ENCODE data around the gene RIPOR3.
A peak's percentile ranks its signal among the peaks of the same experiment; 100 is the strongest.

RIPOR3 gene

DNA sequence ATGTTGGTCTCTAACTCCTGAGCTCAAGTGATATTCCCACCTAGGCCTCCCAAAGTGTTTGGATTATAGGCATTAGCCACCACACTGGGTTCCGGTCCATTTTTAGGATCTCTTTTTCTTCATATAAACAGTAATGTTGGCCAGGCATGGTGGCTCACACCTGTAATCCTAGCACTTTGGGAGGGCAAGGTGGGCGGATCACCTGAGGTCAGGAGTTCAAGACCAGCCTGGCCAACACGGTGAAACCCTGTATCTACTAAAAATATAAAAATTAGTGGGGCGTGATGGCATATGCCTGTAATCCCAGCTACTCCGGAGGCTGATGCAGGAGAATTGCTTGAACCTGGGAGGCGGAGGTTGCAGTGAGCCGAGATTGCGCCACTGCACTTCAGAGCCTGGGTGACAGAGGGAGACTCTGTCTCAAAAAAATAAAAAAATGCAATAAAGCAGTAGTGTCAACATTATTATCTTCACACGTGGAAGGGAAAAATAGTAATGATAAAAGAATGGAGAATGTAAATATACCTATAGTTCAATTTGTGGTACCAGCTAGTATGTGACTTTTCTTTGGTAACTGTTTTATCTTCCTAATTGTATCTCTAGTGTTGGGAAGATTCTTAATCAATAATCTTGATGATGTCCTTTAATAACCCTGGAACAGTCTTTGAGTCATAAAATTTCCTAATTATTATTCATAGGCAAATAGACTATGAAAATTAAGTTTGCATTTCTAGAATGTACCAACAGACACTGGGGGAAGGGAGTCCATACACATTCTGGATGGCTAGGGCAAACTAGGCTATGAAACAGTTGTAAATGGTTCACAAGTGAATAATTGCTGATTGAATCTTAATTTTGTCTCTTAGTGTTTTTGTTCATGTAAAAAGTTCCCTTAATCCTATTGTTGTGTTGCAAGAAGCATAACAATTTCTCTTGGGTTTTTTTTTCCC lies 43.7 kb upstream of the RIPOR3 start:
- TF ChIP-seq GABPA (IDR thresholded peaks at IDR 0.05; ENCODE audit: low read depth) (no peak), SPI1 (IDR thresholded peaks at IDR 0.05; ENCODE audit: borderline replicate concordance, low read depth) (no peak)
- H3K27me3 ChIP-seq (ENCODE audit: insufficient read depth, poor library complexity, severe bottlenecking) = no peaks in the 10 kb centered on the region
- no peak overlapping the region for H3K27ac ChIP-seq (replicated peaks)
- DNase-seq (ENCODE audit: low read depth in 1 of 2, low spot score in 1 of 2) = no peak
- no peak overlapping the region for H3K4me3 ChIP-seq (replicated peaks; ENCODE audit: insufficient read depth, low read length)

GRCh38 chr20:50733644-50734349 lies 42.5 kb upstream of the RIPOR3 start:
- Histone ChIP-seq H3K4me3 (replicated peaks; ENCODE audit: insufficient read depth, low read length) (no peak overlapping the region), H3K27me3 (ENCODE audit: insufficient read depth, poor library complexity, severe bottlenecking) (no peaks in the 10 kb centered on the region), H3K27ac (replicated peaks) (no peak overlapping the region)
- TF ChIP-seq SPI1 (IDR thresholded peaks at IDR 0.05; ENCODE audit: borderline replicate concordance, low read depth) = no peak
- TF ChIP-seq POLR2AphosphoS5 (IDR thresholded peaks at IDR 0.05; ENCODE audit: low read depth) = no peak
- no peak for TF ChIP-seq GABPA (IDR thresholded peaks at IDR 0.05; ENCODE audit: low read depth)
- TF ChIP-seq, protein P1, sequence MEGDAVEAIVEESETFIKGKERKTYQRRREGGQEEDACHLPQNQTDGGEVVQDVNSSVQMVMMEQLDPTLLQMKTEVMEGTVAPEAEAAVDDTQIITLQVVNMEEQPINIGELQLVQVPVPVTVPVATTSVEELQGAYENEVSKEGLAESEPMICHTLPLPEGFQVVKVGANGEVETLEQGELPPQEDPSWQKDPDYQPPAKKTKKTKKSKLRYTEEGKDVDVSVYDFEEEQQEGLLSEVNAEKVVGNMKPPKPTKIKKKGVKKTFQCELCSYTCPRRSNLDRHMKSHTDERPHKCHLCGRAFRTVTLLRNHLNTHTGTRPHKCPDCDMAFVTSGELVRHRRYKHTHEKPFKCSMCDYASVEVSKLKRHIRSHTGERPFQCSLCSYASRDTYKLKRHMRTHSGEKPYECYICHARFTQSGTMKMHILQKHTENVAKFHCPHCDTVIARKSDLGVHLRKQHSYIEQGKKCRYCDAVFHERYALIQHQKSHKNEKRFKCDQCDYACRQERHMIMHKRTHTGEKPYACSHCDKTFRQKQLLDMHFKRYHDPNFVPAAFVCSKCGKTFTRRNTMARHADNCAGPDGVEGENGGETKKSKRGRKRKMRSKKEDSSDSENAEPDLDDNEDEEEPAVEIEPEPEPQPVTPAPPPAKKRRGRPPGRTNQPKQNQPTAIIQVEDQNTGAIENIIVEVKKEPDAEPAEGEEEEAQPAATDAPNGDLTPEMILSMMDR (IDR thresholded peaks at IDR 0.05; ENCODE audit: insufficient read depth, low read length) = no peak
- no peak for TF ChIP-seq REST (IDR thresholded peaks at IDR 0.05; ENCODE audit: insufficient replicate concordance, low read depth)
- DNase-seq (ENCODE audit: low read depth in 1 of 2, low spot score in 1 of 2) = no peak

DNA sequence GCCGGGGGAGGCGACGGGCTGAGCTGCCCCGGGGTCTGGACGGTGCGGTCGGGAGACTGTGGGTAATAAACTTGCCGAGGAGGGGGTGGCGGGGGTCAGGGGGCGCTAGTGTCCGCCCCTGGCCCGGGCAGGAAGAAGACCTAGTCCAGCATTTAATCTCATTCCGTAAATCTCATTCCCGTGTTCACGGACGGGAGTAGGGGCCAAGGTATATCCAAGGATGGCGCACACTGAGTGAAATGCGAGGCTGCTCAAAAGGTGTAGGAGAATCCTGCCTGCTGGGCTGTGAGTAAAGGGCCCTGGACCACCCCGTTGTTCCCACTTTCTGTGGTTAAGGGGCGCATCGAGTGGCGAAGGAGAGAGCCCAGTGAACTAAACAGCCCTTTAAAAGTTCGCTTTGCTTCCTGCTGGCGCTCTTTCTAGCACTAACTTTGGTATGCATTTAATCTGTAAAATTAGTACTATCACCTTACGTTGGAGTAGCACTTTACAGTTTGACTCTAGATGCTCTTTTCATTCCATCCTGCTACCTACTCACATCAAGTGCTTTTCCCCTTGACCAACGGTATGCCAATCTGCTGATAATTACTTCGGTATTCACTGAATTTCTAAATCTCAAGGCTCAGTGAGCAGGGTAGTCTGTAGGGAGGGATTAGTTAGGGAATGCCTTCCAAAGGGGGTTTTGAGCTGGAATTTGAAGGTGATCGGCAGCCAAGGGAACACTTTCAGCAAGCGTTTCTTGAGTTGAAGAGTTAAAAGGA lies 40.8 kb upstream of the RIPOR3 start:
- H3K27me3 ChIP-seq (ENCODE audit: insufficient read depth, poor library complexity, severe bottlenecking) = no peaks in the 10 kb centered on the region
- peak overlapping the region; percentile 62 for H3K4me3 ChIP-seq (replicated peaks; ENCODE audit: insufficient read depth, low read length)
- TF ChIP-seq, protein P1 (IDR thresholded peaks at IDR 0.05; ENCODE audit: insufficient read depth, low read length) = no peak
- TF ChIP-seq REST (IDR thresholded peaks at IDR 0.05; ENCODE audit: insufficient replicate concordance, low read depth) (no peak), GABPA (IDR thresholded peaks at IDR 0.05; ENCODE audit: low read depth) (no peak), POLR2AphosphoS5 (IDR thresholded peaks at IDR 0.05; ENCODE audit: low read depth) (no peak), SPI1 (IDR thresholded peaks at IDR 0.05; ENCODE audit: borderline replicate concordance, low read depth) (no peak)
- no peak for DNase-seq (ENCODE audit: low read depth in 1 of 2, low spot score in 1 of 2)
- no peak overlapping the region for H3K27ac ChIP-seq (replicated peaks)
